Activated CD4-positive, alpha-beta T cell treated with anti-CD3 and anti-CD28 coated beads, Interleukin-10, Interleukin-2, amounts not matched to agents 100 ng/mL and 50 ng/mL, durations not matched to agents 16 hours and 8 hours (primary cell): ENCODE data around the gene HPS5.

Experiments used
- DNase-seq: peaks from one replicate; pipeline ENCODE4 v3.0.0-alpha.2; 2020

The HPS5 gene

GRCh38 chr11:18230859-18231258 lies 91.1 kb downstream of the HPS5 start:
- no peak for DNase-seq

- no peak for DNase-seq
Measured at GRCh38 chr11:18229501-18229900, 92.4 kb downstream of the HPS5 start.
